Measurements from ENCODE around the gene SEMA6A. TPM values are rescaled to one million over a fixed set of nuclear protein-coding genes. Genes with fewer than 3 reads are reported as not detected.

The SEMA6A gene
- total RNA-seq, 1 donor from 2014 or later = 4.5 TPM

GRCh38 chr5:116395226-116395625 is 179.4 kb downstream of the SEMA6A start:
- no peak for DNase-seq (ENCODE audit: low spot score)
- intact Hi-C loops (cut with DNase I) = no loop called here

DNA sequence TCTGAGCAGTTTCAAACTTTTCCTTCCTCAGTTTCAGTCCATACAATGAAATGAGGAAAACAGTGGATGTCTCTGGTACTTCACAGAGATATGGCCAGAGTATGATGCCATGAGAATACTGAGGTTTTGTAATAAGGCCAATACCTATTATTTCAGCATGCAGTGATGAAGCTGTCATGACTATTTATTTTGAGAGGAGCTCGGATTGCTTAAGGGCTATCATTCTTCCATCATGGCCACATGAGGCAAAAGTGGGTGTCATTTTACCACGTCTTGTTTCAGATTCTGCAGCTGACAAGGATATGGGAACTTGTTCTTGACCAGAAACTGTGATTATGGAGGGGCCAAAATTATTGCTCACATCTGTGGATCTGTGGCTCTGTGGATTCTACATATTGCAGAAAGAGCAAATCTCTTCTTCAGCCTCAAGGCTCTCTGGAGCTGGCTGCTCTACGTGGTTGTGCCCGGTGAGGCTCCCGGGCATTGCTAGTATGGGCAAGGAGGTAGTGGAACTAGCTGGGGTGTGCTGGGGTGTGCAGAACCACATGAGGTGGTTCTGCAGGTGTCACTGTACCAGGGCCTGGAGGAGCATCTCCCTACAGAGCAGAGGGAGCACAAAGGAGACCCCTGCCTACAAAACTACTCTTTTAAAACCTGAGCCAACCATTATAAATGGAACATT is 180.3 kb downstream of the SEMA6A start:
- intact Hi-C loops (cut with DNase I) = no loop called here
- DNase-seq (ENCODE audit: low spot score) = no peak
